ENCODE results near the gene PAFAH1B2. TPM values are rescaled to one million over a fixed set of nuclear protein-coding genes. Genes with fewer than 3 reads are reported as not detected.
A peak's percentile ranks its signal among the peaks of the same experiment; 100 is the strongest.
"Not testable (repeated sequence)": the region's sequence is repeated elsewhere in the genome, so short reads cannot be mapped to it uniquely, and the experiment has no call there.

The PAFAH1B2 gene
- total RNA-seq, result 141 and 188 TPM in 2 replicates

- DNase-seq (ENCODE audit: low read depth in 2 of 2), result peak; percentile 92 to 95
Measured at GRCh38 chr11:117143871-117144476, at the start of gene PAFAH1B2. PAFAH1B2 (plus strand) TSS chr11:117144287; CDS start chr11:117152448, 8,161 bp downstream.

GRCh38 chr11:117094776-117095175, 49.3 kb upstream of the PAFAH1B2 start:
- DNase-seq (ENCODE audit: low read depth in 2 of 2), result no peak

GRCh38 chr11:117095284-117096161, 48.6 kb upstream of the PAFAH1B2 start:
- no peak for DNase-seq (ENCODE audit: low read depth in 2 of 2)

- DNase-seq (ENCODE audit: low read depth in 2 of 2), result no peak
Measured at GRCh38 chr11:117096201-117096991, 47.7 kb upstream of the PAFAH1B2 start.

GRCh38 chr11:117097014-117097388, 47.1 kb upstream of the PAFAH1B2 start:
- DNase-seq (ENCODE audit: low read depth in 2 of 2), result no peak

- peak; percentile 36 to 52 for DNase-seq (ENCODE audit: low read depth in 2 of 2)
Measured at GRCh38 chr11:117097389-117098268, 46.5 kb upstream of the PAFAH1B2 start.

- peak; percentile 95 to 98 for DNase-seq (ENCODE audit: low read depth in 2 of 2)
Measured at GRCh38 chr11:117098269-117099232, 45.5 kb upstream of the PAFAH1B2 start, which contains the start of gene SIK3. SIK3 (minus strand) TSS chr11:117098428; CDS start chr11:117098415, 13 bp downstream.

- DNase-seq (ENCODE audit: low read depth in 2 of 2), result no peak
Measured at GRCh38 chr11:117099696-117100095, 44.4 kb upstream of the PAFAH1B2 start.

- DNase-seq (ENCODE audit: low read depth in 2 of 2), result no peak
Measured at GRCh38 chr11:117100556-117100955, 43.5 kb upstream of the PAFAH1B2 start.

- no peak for DNase-seq (ENCODE audit: low read depth in 2 of 2)
Measured at GRCh38 chr11:117107701-117108590, 36.1 kb upstream of the PAFAH1B2 start.

- no peak for DNase-seq (ENCODE audit: low read depth in 2 of 2)
Measured at GRCh38 chr11:117110294-117110950, 33.7 kb upstream of the PAFAH1B2 start.

- not testable (repeated sequence) for DNase-seq (ENCODE audit: low read depth in 2 of 2)
Measured at GRCh38 chr11:117112497-117112896, 31.6 kb upstream of the PAFAH1B2 start.

- not testable (repeated sequence) for DNase-seq (ENCODE audit: low read depth in 2 of 2)
Measured at GRCh38 chr11:117112939-117113338, 31.1 kb upstream of the PAFAH1B2 start.

- DNase-seq (ENCODE audit: low read depth in 2 of 2), result peak in 1 of 2 donors; percentile 18
Measured at GRCh38 chr11:117117681-117118080, 26.4 kb upstream of the PAFAH1B2 start.

- DNase-seq (ENCODE audit: low read depth in 2 of 2), result no peak
Measured at GRCh38 chr11:117121176-117121575, 22.9 kb upstream of the PAFAH1B2 start.

GRCh38 chr11:117122556-117122955, 21.5 kb upstream of the PAFAH1B2 start:
- no peak for DNase-seq (ENCODE audit: low read depth in 2 of 2)

- no peak for DNase-seq (ENCODE audit: low read depth in 2 of 2)
Measured at GRCh38 chr11:117126223-117126965, 17.7 kb upstream of the PAFAH1B2 start.
